NK-92 treated with Interleukin-12 subunit alpha and Interleukin-12 subunit beta, amount 100 ng/mL, for 24 hours (cell line): ENCODE measurements around the gene TMCC2.
A peak's percentile ranks its signal among the peaks of the same experiment; 100 is the strongest.

Source experiments
- DNase-seq: peaks from one replicate; lab custom pipeline; 2025; lab: John Stamatoyannopoulos, UW

The TMCC2 gene

GRCh38 chr1:205303247-205303888, 75.6 kb downstream of the TMCC2 start:
- DNase-seq: no peak

DNA sequence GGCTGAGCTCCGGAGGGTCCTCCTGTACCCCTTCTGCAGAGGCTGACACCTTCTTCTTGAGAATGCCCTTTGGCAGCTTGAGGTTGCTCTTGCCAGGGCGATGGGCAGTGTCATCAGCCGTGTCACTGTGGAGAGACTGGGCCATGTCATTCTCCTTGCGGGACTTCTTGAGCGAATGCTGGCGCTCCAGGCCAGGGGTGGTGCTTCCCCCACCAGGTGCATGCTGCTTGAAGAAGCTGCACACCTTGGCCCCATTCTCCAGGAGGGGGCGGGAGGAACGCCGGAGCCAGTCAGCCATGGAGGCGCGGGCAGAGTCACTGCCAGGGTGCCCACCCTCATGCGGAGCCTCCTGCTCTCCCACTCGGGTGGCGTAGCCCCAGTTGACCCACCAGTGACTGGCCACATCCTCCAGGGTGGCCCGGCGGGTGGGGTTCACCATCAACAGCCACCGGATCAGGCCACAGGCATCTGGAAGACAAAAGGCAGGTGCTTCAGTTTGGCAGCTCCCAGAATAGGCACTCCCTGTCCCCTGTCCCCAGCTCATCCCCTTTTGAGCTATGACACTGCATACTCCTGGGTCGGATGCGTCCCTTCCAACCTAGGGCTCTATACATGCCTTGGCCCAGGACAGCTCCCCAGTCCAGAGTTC, 76.4 kb downstream of the TMCC2 start:
- no peak for DNase-seq

GRCh38 chr1:205304695-205305070, 76.9 kb downstream of the TMCC2 start:
- no peak for DNase-seq

- DNase-seq: no peak
Observed at GRCh38 chr1:205306929-205307566, 79.3 kb downstream of the TMCC2 start.

DNA sequence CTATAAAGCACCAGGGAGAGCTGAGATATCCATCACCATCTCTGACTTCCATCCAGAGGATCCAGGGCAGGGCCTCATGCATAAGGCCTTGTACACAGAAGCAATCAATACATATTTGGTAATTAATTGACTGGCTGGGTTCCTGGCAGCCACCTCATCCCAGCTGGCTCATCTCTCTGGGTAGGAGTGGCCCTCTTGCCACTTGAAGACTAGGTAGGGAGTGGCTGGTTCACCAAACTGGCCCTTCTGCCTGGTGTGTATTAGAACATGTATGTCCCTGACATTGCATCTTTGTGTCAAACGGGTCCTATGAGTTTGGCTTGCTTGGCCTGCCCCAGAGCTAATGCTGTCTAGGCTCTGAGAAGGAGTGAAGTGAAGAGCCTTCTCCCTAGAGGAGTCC, 82.0 kb downstream of the TMCC2 start:
- no peak for DNase-seq

- no peak for DNase-seq
Observed at GRCh38 chr1:205310976-205311704, 83.4 kb downstream of the TMCC2 start.

- no peak for DNase-seq
Observed at GRCh38 chr1:205312866-205313562, 85.3 kb downstream of the TMCC2 start.

GRCh38 chr1:205313563-205314308, 86.0 kb downstream of the TMCC2 start:
- DNase-seq: no peak

DNA sequence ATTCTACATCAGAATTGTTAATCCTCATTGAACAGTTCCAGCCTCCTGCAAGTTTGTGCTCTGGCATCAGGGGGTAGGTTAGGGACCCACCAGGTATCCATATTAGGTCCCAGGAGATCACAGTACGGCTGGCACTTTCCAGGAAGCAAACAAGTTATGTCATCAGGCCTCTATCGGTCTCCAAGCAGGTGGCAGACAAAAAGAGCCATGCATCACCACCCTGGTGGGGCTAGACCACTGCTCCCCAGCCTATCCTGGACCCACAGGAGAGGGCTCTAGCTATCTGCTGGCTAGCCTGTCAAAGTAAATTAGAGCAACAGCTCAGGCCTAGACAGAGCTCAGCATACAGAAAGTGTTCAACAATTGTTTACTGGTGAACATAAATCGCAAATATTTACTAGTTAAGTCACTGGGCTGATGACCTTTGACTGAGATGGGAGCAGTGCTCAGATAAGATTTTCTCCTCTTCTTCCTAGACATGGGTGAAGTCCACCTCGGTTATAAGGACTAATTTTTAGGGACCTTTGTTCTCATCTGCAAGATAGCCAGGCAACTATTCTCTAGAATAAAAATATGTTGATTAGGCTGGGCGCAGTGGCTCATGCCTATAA, 87.4 kb downstream of the TMCC2 start:
- no peak for DNase-seq

DNA sequence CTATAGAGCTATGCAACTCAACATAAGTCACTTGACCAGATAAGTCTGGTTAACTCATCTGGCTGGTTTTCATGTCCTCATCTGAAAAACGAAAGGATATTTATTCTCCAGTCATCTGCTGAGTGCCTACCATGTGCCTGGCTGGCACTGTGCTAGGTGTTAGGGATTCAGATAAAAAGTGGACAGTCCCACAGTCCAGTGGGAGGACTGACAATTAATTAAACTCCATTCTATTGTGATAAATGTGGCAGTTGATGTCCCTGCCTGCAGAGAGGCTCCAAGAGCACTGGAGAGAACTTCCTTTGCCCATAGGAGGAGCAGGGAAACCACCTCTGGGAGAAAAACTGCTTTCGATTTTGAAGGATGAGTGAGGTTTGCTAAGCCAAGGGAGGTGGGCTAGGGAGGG, 88.4 kb downstream of the TMCC2 start:
- no peak for DNase-seq

DNA sequence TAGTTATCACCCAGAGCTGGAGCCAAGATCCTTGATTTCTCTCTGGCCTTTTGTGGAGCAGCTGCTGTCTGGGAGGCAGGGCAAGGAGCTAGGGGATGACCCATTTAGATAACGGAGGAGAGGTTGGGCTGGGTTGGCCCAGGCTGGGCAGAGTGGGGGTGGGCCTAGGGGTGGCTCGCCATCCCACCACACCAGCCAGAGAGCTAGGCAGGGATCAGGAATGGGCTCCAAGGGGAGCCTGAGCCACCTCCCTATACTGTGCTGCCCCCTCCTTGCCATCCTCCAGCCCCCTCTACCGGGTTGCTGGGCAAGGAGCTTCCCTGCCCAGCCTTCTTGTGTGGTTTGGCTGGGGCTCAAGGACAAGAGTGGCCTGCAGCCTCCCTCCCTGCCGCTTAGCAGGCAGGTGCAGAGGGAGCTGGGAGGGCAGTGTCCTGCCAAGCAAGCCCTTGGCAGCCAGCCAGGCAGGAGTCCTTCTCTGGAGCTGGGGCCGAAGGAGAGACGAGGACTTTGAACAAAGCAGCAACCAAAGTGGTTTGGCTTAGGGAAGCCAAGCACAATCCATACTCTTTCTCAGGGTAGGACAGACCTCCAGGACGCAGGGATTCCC, 89.7 kb downstream of the TMCC2 start:
- no peak for DNase-seq

DNA sequence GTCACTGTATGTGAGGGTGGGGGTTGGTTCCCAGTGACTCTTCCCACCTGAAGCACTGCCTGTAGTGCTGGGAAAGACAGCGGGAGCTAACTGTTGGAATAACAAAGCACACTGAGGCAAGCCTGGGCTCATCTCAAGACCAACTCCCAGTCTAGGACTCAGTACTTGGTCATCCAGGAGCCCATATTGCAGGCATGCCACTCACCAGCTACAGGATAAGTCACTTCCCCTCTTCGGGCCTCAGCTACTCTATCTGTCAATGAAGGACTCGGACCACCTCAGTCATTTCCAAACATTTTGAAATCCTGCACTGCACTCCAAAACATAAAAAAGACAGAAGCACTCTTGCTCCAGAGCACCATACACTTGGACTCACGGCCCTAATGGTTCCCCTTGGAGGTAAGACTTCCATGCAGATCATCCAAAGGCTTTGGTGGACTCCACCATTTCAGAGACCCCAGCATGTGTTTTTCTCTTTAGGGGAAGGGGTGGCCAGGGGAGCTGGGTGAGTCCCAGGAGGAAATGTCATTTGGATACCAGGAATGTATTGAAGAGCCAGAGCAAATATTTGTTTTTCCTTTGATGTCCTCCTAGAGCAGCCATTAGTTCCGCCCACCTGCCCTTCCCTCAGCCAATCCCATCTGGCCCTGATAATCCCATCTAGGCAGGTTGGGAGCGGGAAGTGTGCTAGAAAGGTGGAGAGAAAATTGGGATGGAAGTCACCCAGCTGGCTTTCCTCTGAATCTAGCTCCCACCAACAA, 90.7 kb downstream of the TMCC2 start:
- DNase-seq: no peak

DNA sequence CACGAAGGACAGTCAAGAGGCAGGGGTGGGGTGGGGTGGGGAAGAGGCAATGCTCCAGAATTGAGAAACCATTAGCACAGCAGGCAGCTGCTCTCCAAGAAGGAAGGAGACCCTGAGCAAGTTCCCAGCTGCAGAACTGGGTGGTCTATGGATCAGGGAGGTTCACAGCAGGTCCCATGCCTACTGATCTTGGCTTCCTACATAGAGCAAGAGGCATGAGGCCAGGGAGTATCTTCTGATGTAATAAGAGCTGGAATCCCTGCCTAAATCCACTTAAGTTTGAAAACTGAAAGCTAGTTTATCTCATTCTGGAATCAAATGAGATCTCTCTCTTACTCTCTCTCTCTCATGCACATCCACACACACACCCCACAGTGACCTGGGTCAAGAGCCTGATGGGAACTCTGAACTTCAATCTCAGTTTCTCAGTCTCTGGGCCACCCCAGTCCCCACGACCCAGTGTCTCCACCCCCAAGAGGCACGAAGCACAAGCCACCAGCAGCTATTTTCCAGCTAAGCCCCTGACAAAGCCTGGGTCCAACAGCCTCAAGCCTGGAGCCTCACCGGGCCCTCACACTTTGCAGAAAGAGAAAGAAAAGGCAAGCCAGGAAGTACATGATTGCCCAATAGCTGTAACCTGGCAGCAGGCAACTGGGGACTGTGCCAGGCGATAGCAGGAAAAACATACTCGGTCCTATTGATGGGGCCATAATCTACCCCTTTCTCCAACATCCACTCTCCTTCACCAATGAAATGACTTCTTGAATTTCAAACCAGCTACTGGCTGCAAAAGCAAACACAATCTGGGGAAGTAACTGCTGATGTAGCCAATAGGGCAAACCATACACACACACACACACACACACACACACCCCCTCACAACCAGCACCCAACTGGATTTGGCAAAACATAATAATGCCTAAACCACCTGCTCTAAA, 91.6 kb downstream of the TMCC2 start:
- DNase-seq: peak; percentile 10

DNA sequence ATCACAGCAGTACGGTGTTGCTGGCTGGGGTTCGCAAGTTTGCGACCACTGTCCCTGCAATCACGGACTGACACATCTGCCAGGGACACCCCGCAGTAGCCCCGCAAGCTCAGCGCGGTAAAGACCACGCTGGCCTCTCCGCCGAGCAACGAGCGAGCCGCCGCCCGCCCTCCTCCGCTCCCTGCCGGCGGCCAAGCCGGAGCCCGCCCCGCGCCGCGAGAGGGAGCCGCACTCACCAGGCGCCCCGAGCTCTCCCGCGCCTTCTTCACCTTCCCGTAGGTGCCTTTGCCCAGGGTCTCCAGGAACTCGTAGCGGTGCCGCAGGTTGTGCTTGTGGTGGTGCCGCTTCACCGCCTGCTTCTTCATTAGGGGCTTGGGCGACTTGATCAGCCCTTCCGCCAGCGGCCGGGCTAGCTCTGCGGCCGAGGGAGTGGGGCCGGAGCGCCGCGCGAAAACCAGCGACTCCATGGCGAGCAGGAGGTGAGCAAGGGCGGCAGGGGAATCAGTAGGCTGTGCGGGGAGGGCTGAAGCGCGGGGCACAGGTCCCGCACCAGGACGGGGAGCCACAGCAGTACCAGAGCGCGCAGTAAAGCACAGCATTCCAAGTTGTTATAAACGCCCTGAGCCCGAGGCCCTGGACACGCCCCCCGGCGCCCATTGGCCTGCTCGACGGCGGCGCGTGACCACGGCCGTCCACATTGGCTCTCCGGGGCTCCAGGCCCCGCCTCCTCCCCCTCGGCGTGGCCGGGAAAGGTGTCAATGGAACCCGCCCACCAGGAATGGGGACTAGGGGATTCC, 93.6 kb downstream of the TMCC2 start, which contains the start of gene NUAK2:
Gene NUAK2 (minus strand): TSS at position 584 of the 797 bp plus-strand sequence. CDS start 117 bp downstream, at position 467.
- no peak for DNase-seq

DNA sequence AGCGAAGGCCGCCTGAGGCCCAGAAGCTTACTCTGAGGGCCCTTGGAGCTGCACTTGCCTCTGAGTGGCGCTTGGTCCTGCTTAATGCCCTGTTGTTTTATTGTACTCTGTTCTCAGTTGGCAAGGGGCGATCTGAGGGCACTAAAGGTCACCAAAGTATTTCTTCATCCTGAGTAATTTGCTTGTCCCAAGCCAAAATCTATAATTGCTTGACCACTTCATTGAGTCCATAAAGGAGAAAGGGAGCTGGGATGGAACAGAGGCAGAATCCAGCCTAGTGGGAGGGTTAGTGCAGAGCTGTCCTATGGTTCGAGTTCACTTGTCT, 94.2 kb downstream of the TMCC2 start:
- DNase-seq: no peak
